Peyer's patch (tissue), 4 donors: ENCODE measurements around the gene MTMR1. TPM values are rescaled to one million over a fixed set of nuclear protein-coding genes. Genes with fewer than 3 reads are reported as not detected.
A peak's percentile ranks its signal among the peaks of the same experiment; 100 is the strongest.

Experiments used
- DNase-seq, 3 donors: peaks; one replicate each; pipeline ENCODE4 v3.0.0-alpha.2; 2017 to 2019
- H3K27ac ChIP-seq, 4 donors: fragments of 200-600 bp; sonication (generic); one replicate each; pipeline ENCODE4 v1.5.1; 2016 to 2019
- H3K27me3 ChIP-seq, 2 donors: fragments of 200-600 bp; sonication (generic); one replicate each; pipeline ENCODE4 v1.5.1; 2019
- H3K36me3 ChIP-seq, 3 donors: fragments of 200-600 bp; sonication (generic); one replicate each; pipeline ENCODE4 v1.5.1; 2016 to 2019
- H3K4me1 ChIP-seq, 4 donors: fragments of 200-600 bp; sonication (generic); one replicate each; pipeline ENCODE4 v1.5.1; 2016 to 2019
- H3K4me3 ChIP-seq, 4 donors: fragments of 200-600 bp; sonication (generic); 1 replicate in 3 of 4; 2 replicates in 1 of 4; pipeline ENCODE4 v1.5.1; 2016 to 2019; ENCODE audit warnings: mild to moderate bottlenecking in 1 of 4
- H3K9me3 ChIP-seq, 4 donors: fragments of 200-600 bp; sonication (generic); one replicate each; pipeline ENCODE4 v1.5.1; 2016 to 2019; ENCODE audit warnings: mild to moderate bottlenecking in 1 of 4
- CTCF ChIP-seq, 6 experiments: fragments of 450-650 bp in 4 of 6; fragments of 200-600 bp in 2 of 6; sonication (generic) in 1 of 6; IDR thresholded peaks; one replicate each; pipeline ENCODE4 v1.5.1; 2017 to 2019; ENCODE audit warnings: antibody characterized with exemption in 6 of 6, mild to moderate bottlenecking in 3 of 6, moderate library complexity in 1 of 6
- POLR2A ChIP-seq, 2 donors: fragments of 450-650 bp; IDR thresholded peaks; one replicate each; pipeline ENCODE4 v1.5.1; 2017; ENCODE audit warnings: antibody characterized with exemption in 2 of 2, mild to moderate bottlenecking in 2 of 2, moderate library complexity in 2 of 2
- total RNA-seq, 4 donors: library from RNA; depleted of rRNA; stranded (reverse); fragments of >200 nt; gene quantifications; one replicate each; pipeline ENCODE4 v1.1.0, GENCODE V29; 2016

Gene MTMR1
- total RNA-seq, 4 donors from 2014 or later, result 13.3 to 58.6 (median 18.7) TPM

GRCh38 chrX:150692296-150692695 lies 900 bp upstream of the MTMR1 start:
- DNase-seq, result no peak
- Histone ChIP-seq H3K4me1 (peaks cover 0 to 3% (median 0%) of the 10 kb centered on the region in 4 donors), H3K9me3 (no peaks in the 10 kb centered on the region), H3K4me3 (peak overlapping the region in 3 of 4 donors; percentile 50 to 80 (median 60)), H3K27ac (peak overlapping the region; percentile 76 to 93 (median 84)), H3K27me3 (no peaks in the 10 kb centered on the region), H3K36me3 (no peaks in the 10 kb centered on the region)
- no peak for TF ChIP-seq POLR2A (IDR thresholded peaks at IDR 0.05)
- no peak for TF ChIP-seq CTCF (IDR thresholded peaks at IDR 0.05)

- Histone ChIP-seq H3K9me3 (no peaks in the 10 kb centered on the region), H3K4me1 (peaks cover 0 to 3% (median 0%) of the 10 kb centered on the region in 4 donors), H3K27ac (peak overlapping the region; percentile 76 to 93 (median 84)), H3K4me3 (peak overlapping the region; percentile 47 to 80 (median 55)), H3K27me3 (no peaks in the 10 kb centered on the region), H3K36me3 (no peaks in the 10 kb centered on the region)
- no peak for TF ChIP-seq POLR2A (IDR thresholded peaks at IDR 0.05)
- TF ChIP-seq CTCF (IDR thresholded peaks at IDR 0.05), result no peak
- peak; percentile 68 to 92 (median 83) for DNase-seq
These were observed 754 bp downstream of the MTMR1 start for GRCh38 chrX:150693725-150694574.

- Histone ChIP-seq H3K27me3 (no peaks in the 10 kb centered on the region), H3K9me3 (no peaks in the 10 kb centered on the region), H3K27ac (peak overlapping the region; percentile 23 to 87 (median 78)), H3K4me3 (peak overlapping the region in 1 of 4 donors; percentile 60), H3K4me1 (peaks cover 0 to 3% (median 0%) of the 10 kb centered on the region in 4 donors), H3K36me3 (no peaks in the 10 kb centered on the region)
- no peak for DNase-seq
- no peak for TF ChIP-seq POLR2A (IDR thresholded peaks at IDR 0.05)
- TF ChIP-seq CTCF (IDR thresholded peaks at IDR 0.05), result no peak
These were observed 1.7 kb downstream of the MTMR1 start for GRCh38 chrX:150694738-150695410.

- no peak for DNase-seq
- peaks cover 0 to 3% (median 0%) of the 10 kb centered on the region in 4 donors for H3K4me1 ChIP-seq
- no peak overlapping the region for H3K4me3 ChIP-seq
- no peaks in the 10 kb centered on the region for H3K9me3 ChIP-seq
- H3K27me3 ChIP-seq, result no peaks in the 10 kb centered on the region
- peak overlapping the region in 1 of 4 donors; percentile 76 for H3K27ac ChIP-seq
- no peaks in the 10 kb centered on the region for H3K36me3 ChIP-seq
- no peak for TF ChIP-seq CTCF (IDR thresholded peaks at IDR 0.05)
- no peak for TF ChIP-seq POLR2A (IDR thresholded peaks at IDR 0.05)
These were observed 3.1 kb downstream of the MTMR1 start for GRCh38 chrX:150696331-150696730.

- Histone ChIP-seq H3K27ac (peak overlapping the region in 1 of 4 donors; percentile 76), H3K36me3 (no peaks in the 10 kb centered on the region), H3K4me1 (peaks cover 0 to 3% (median 0%) of the 10 kb centered on the region in 4 donors), H3K9me3 (no peaks in the 10 kb centered on the region), H3K27me3 (no peaks in the 10 kb centered on the region), H3K4me3 (no peak overlapping the region)
- TF ChIP-seq POLR2A (IDR thresholded peaks at IDR 0.05) (no peak), CTCF (IDR thresholded peaks at IDR 0.05) (no peak)
- peak in 1 of 3 donors; percentile 40 for DNase-seq
These were observed 3.7 kb downstream of the MTMR1 start for GRCh38 chrX:150696866-150697265.
